A549 (cell line): ENCODE results near the gene PCDH9.

Experiments
- EP300 ChIP-seq, 2 experiments: fragments of >200 bp; sonication (Bioruptor Twin); formaldehyde crosslinking; IDR thresholded peaks; 2 replicates in 1 of 2; 3 replicates in 1 of 2; pipeline ENCODE4 v1.6.1; 2016 to 2017
- JUNB ChIP-seq: fragments of >200 bp; sonication (Bioruptor Twin); formaldehyde crosslinking; IDR thresholded peaks from 2 replicates; pipeline ENCODE4 v1.6.1; 2016
- TF ChIP-seq, protein P1 (sequence below): IDR thresholded peaks from 2 replicates; pipeline ENCODE4 v1.6.1; 2012
- TF ChIP-seq, protein P2 (sequence below): fragments of >200 bp; sonication (Bioruptor Twin); formaldehyde crosslinking; IDR thresholded peaks from 3 replicates; pipeline ENCODE4 v1.5.1; 2016

- TF ChIP-seq JUNB (no peak), EP300 (IDR thresholded peaks at IDR 0.05) (no peak)
- TF ChIP-seq, protein P1, sequence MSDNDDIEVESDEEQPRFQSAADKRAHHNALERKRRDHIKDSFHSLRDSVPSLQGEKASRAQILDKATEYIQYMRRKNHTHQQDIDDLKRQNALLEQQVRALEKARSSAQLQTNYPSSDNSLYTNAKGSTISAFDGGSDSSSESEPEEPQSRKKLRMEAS, result no peak
- TF ChIP-seq, protein P2, sequence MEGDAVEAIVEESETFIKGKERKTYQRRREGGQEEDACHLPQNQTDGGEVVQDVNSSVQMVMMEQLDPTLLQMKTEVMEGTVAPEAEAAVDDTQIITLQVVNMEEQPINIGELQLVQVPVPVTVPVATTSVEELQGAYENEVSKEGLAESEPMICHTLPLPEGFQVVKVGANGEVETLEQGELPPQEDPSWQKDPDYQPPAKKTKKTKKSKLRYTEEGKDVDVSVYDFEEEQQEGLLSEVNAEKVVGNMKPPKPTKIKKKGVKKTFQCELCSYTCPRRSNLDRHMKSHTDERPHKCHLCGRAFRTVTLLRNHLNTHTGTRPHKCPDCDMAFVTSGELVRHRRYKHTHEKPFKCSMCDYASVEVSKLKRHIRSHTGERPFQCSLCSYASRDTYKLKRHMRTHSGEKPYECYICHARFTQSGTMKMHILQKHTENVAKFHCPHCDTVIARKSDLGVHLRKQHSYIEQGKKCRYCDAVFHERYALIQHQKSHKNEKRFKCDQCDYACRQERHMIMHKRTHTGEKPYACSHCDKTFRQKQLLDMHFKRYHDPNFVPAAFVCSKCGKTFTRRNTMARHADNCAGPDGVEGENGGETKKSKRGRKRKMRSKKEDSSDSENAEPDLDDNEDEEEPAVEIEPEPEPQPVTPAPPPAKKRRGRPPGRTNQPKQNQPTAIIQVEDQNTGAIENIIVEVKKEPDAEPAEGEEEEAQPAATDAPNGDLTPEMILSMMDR, result no peak
These were observed 591.1 kb downstream of the PCDH9 start for GRCh38 chr13:66639044-66639443.
